Measurements from ENCODE around the gene PLCH2. TPM values are rescaled to one million over a fixed set of nuclear protein-coding genes. Genes with fewer than 3 reads are reported as not detected.

PLCH2 gene
- total RNA-seq, 6 experiments from 2014 or later: 0.37 to 4.6 (median 2.3) TPM

DNA sequence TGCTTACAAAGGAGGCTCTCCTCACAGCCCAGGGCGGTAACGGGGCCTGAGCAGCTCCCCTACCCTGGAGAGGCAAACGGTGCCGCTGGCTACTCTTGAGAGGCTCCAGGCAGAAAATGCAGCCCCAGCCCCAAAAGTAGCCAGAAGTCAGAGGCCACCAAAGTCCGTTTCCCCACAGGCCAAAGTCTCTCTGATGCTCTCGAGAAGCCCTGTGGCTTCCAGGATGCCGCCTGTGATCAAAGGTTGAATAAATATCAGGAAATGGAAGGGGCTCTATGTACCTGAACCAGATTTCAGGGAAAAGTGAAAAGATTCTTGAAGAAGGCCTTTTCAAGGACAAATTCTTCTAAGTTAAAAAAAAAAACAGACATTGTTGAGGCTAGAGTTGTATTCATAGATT is 46.1 kb downstream of the PLCH2 start:
- 40% methylated on average over 5 of the region's 7 CpGs for WGBS (ENCODE audit: insufficient coverage, low coverage, low lambda C conversion rate, missing lambda C conversion rate)
- DNase-seq (no peak), ATAC-seq (peak in 3 of 4 donors; percentile 3 to 9 (median 4))
- H3K27ac ChIP-seq: peak overlapping the region in 1 of 3 donors; percentile 56
- no peaks in the 10 kb centered on the region for H3K27me3 ChIP-seq
- H3K9me3 ChIP-seq: no peaks in the 10 kb centered on the region
- intact Hi-C loops (cut with DNase I): no loop called here
- no peak for TF ChIP-seq POLR2A (IDR thresholded peaks at IDR 0.05)
- TF ChIP-seq, protein P1, sequence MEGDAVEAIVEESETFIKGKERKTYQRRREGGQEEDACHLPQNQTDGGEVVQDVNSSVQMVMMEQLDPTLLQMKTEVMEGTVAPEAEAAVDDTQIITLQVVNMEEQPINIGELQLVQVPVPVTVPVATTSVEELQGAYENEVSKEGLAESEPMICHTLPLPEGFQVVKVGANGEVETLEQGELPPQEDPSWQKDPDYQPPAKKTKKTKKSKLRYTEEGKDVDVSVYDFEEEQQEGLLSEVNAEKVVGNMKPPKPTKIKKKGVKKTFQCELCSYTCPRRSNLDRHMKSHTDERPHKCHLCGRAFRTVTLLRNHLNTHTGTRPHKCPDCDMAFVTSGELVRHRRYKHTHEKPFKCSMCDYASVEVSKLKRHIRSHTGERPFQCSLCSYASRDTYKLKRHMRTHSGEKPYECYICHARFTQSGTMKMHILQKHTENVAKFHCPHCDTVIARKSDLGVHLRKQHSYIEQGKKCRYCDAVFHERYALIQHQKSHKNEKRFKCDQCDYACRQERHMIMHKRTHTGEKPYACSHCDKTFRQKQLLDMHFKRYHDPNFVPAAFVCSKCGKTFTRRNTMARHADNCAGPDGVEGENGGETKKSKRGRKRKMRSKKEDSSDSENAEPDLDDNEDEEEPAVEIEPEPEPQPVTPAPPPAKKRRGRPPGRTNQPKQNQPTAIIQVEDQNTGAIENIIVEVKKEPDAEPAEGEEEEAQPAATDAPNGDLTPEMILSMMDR (IDR thresholded peaks at IDR 0.05): no peak
- peaks cover 0 to 48% (median 27%) of the 10 kb centered on the region in 4 donors for H3K4me1 ChIP-seq
- H3K4me3 ChIP-seq: no peak overlapping the region
- H3K36me3 ChIP-seq: peaks cover 6 to 43% (median 22%) of the 10 kb centered on the region in 4 donors

GRCh38 chr1:2523191-2523890 is 47.3 kb downstream of the PLCH2 start:
- TF ChIP-seq POLR2A (IDR thresholded peaks at IDR 0.05): no peak
- TF ChIP-seq, protein P1 (IDR thresholded peaks at IDR 0.05): no peak
- no peak for DNase-seq
- Histone ChIP-seq H3K4me3 (no peak overlapping the region), H3K27me3 (no peaks in the 10 kb centered on the region), H3K4me1 (peaks cover 0 to 59% (median 32%) of the 10 kb centered on the region in 4 donors), H3K9me3 (no peaks in the 10 kb centered on the region), H3K27ac (peak overlapping the region in 2 of 3 donors; percentile 54 to 56), H3K36me3 (peaks cover 2 to 32% (median 15%) of the 10 kb centered on the region in 4 donors)
- ATAC-seq: peak in 1 of 4 donors; percentile 5
- WGBS (ENCODE audit: insufficient coverage, low coverage, low lambda C conversion rate, missing lambda C conversion rate): 19% methylated on average over 10 of the region's 32 CpGs
- intact Hi-C loops (cut with DNase I): no loop called here

GRCh38 chr1:2523891-2524609 is 48.0 kb downstream of the PLCH2 start:
- ATAC-seq (no peak), DNase-seq (no peak)
- no peaks in the 10 kb centered on the region for H3K27me3 ChIP-seq
- peak overlapping the region in 2 of 3 donors; percentile 32 to 56 for H3K27ac ChIP-seq
- H3K4me3 ChIP-seq: no peak overlapping the region
- TF ChIP-seq, protein P1 (IDR thresholded peaks at IDR 0.05): no peak
- no peak for TF ChIP-seq POLR2A (IDR thresholded peaks at IDR 0.05)
- 64% methylated on average over 6 of the region's 10 CpGs for WGBS (ENCODE audit: insufficient coverage, low coverage, low lambda C conversion rate, missing lambda C conversion rate)
- peaks cover 0 to 66% (median 35%) of the 10 kb centered on the region in 4 donors for H3K4me1 ChIP-seq
- peaks cover under 1 to 25% (median 10%) of the 10 kb centered on the region in 4 donors for H3K36me3 ChIP-seq
- intact Hi-C loops (cut with DNase I): no loop called here
- H3K9me3 ChIP-seq: no peaks in the 10 kb centered on the region

DNA sequence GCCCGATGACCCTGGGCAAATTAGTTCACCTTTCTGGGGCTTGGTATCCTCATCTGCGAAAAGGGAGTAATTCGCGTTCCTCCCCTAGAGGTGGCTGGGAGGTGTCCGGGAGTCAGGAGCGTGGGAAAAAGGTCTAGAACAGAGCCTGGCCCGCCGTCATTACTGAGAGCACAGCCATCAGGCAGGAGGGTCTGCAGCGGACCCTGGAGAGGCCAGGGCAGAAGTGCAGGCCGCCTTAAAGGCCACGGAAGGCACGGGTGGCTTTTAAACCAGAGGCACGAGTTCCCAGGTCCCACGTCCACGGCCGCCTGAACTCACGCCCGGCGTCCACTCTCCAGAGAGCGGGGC is 49.5 kb downstream of the PLCH2 start:
- Histone ChIP-seq H3K4me1 (peaks cover 0 to 78% (median 39%) of the 10 kb centered on the region in 4 donors), H3K27me3 (no peaks in the 10 kb centered on the region), H3K36me3 (peaks cover 0 to 11% (median 3%) of the 10 kb centered on the region in 4 donors), H3K4me3 (peak overlapping the region; percentile 76 to 99 (median 80)), H3K27ac (peak overlapping the region; percentile 52 to 77 (median 55)), H3K9me3 (no peaks in the 10 kb centered on the region)
- no peak for TF ChIP-seq POLR2A (IDR thresholded peaks at IDR 0.05)
- TF ChIP-seq, protein P1 (IDR thresholded peaks at IDR 0.05): no peak
- DNase-seq (no peak), ATAC-seq (no peak)
- intact Hi-C loops (cut with DNase I): no loop called here
- 0% methylated on average over 1 of the region's 20 CpGs for WGBS (ENCODE audit: insufficient coverage, low coverage, low lambda C conversion rate, missing lambda C conversion rate)

Measured in right lobe of liver (tissue), 6 donors.